ENCODE measurements around the gene GALNT3. TPM values are rescaled to one million over a fixed set of nuclear protein-coding genes. Genes with fewer than 3 reads are reported as not detected.

The GALNT3 gene
- total and polyA plus RNA-seq, 4 donors: 0.23 to 3.4 (median 2.2) TPM

DNA sequence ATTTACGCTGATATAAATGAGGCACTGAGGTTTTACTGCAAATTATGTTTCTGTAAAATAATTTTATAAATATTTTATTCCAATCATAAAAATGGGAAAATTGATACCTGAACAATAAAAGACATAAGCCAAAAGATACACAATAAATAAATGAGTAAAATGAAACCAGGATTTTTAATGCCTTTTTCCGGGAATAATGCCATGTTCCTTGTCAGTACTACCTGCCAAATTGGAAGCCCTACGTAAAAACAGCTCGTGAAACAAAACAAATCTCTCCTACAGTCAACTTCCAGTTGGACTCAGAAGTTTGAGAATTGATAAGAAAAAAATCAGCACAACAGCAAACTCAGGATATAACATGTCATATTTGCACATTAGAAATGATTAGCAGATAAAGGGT, 18.0 kb downstream of the GALNT3 start:
- intact Hi-C loops (cut with DNase I): no loop called here
- Histone ChIP-seq H3K27ac (ENCODE audit: low read depth in 1 of 2, low read length in 2 of 2) (no peak overlapping the region), H3K27me3 (ENCODE audit: control insufficient read depth in 1 of 2, insufficient read depth in 2 of 2, low read length in 1 of 2) (no peaks in the 10 kb centered on the region), H3K9me3 (ENCODE audit: control insufficient read depth, low read length) (peaks cover 7% of the 10 kb centered on the region), H3K36me3 (ENCODE audit: control insufficient read depth in 1 of 2, insufficient read depth in 2 of 2, low read length in 1 of 2) (no peaks in the 10 kb centered on the region), H3K4me3 (ENCODE audit: low read length in 2 of 2) (no peak overlapping the region), H3K4me1 (ENCODE audit: control insufficient read depth in 1 of 2, insufficient read depth in 2 of 2, low read length in 2 of 2) (no peaks in the 10 kb centered on the region)
- ATAC-seq (ENCODE audit: low FRiP score): no peak
- no peak for DNase-seq
- 25 to 26% methylated on average over 4 of the region's 4 CpGs for WGBS, 2 donors

DNA sequence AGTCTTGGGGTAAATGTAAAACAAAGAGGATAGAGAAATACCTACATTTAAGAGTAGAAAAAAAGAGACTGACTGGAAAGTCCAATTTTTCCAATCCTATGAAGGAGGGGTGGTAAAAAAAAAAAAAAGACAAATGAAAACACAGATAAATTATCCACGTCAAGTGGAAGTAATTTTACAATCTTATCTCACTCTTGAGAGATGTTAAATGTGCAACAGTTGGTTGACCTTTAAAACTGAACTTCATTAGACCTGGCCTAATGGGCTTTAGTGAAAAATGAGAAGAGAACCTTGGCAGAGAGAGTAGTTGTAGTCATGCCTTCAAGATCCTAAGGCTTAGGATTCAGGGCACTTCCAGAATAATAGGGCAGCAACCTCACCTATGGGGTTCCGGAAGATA, 20.4 kb downstream of the GALNT3 start:
- Histone ChIP-seq H3K9me3 (ENCODE audit: control insufficient read depth, low read length) (peaks cover under 1% of the 10 kb centered on the region), H3K36me3 (ENCODE audit: control insufficient read depth in 1 of 2, insufficient read depth in 2 of 2, low read length in 1 of 2) (no peaks in the 10 kb centered on the region), H3K27me3 (ENCODE audit: control insufficient read depth in 1 of 2, insufficient read depth in 2 of 2, low read length in 1 of 2) (no peaks in the 10 kb centered on the region), H3K27ac (ENCODE audit: low read depth in 1 of 2, low read length in 2 of 2) (no peak overlapping the region), H3K4me3 (ENCODE audit: low read length in 2 of 2) (no peak overlapping the region), H3K4me1 (ENCODE audit: control insufficient read depth in 1 of 2, insufficient read depth in 2 of 2, low read length in 2 of 2) (no peaks in the 10 kb centered on the region)
- intact Hi-C loops (cut with DNase I): no loop called here
- ATAC-seq (ENCODE audit: low FRiP score) (no peak), DNase-seq (no peak)
- 66 to 76% methylated on average over 2 of the region's 2 CpGs for WGBS, 2 donors

GRCh38 chr2:165772183-165772582, 21.9 kb downstream of the GALNT3 start:
- 87 to 91% methylated on average over 3 of the region's 3 CpGs for WGBS, 2 donors
- no peak overlapping the region for H3K27ac ChIP-seq (ENCODE audit: low read depth in 1 of 2, low read length in 2 of 2)
- DNase-seq: no peak
- H3K27me3 ChIP-seq (ENCODE audit: control insufficient read depth in 1 of 2, insufficient read depth in 2 of 2, low read length in 1 of 2): no peaks in the 10 kb centered on the region
- ATAC-seq (ENCODE audit: low FRiP score): no peak
- H3K36me3 ChIP-seq (ENCODE audit: control insufficient read depth in 1 of 2, insufficient read depth in 2 of 2, low read length in 1 of 2): no peaks in the 10 kb centered on the region
- no peak overlapping the region for H3K4me3 ChIP-seq (ENCODE audit: low read length in 2 of 2)
- intact Hi-C loops (cut with DNase I): no loop called here
- H3K9me3 ChIP-seq (ENCODE audit: control insufficient read depth, low read length): no peaks in the 10 kb centered on the region
- H3K4me1 ChIP-seq (ENCODE audit: control insufficient read depth in 1 of 2, insufficient read depth in 2 of 2, low read length in 2 of 2): no peaks in the 10 kb centered on the region

GRCh38 chr2:165766326-165766927, 27.6 kb downstream of the GALNT3 start:
- no peak for ATAC-seq (ENCODE audit: low FRiP score)

DNA sequence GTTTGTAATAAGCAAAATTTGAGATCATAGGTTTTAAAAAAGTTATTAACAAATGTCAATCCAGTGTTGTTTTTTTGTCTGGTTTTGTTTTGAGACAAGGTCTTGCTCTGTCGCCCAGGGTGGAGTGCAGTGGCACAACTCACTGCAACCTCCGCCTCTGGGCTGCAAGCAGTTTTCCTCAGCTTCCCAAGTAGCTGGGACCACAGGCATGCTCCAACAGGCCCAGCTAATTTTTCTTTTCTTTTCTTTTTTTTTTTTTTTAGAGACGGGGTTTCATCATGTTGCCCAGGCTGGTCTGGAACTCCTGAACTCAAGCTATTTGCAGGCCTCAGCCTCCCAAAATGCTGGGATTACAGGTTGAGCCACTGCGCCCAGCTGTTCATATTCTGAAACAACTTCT, 31.3 kb downstream of the GALNT3 start:
- H3K4me1 ChIP-seq (ENCODE audit: control insufficient read depth in 1 of 2, insufficient read depth in 2 of 2, low read length in 2 of 2): no peaks in the 10 kb centered on the region
- H3K27me3 ChIP-seq (ENCODE audit: control insufficient read depth in 1 of 2, insufficient read depth in 2 of 2, low read length in 1 of 2): no peaks in the 10 kb centered on the region
- intact Hi-C loops (cut with DNase I): no loop called here
- ATAC-seq (ENCODE audit: low FRiP score): no peak
- H3K4me3 ChIP-seq (ENCODE audit: low read length in 2 of 2): no peak overlapping the region
- H3K36me3 ChIP-seq (ENCODE audit: control insufficient read depth in 1 of 2, insufficient read depth in 2 of 2, low read length in 1 of 2): no peaks in the 10 kb centered on the region
- no peak for DNase-seq
- no peak overlapping the region for H3K27ac ChIP-seq (ENCODE audit: low read depth in 1 of 2, low read length in 2 of 2)
- 83 to 85% methylated on average over 4 of the region's 4 CpGs for WGBS, 2 donors
- no peaks in the 10 kb centered on the region for H3K9me3 ChIP-seq (ENCODE audit: control insufficient read depth, low read length)

More at GRCh38 chr2:165766326-165766927, 27.6 kb downstream of the GALNT3 start:
- Histone ChIP-seq H3K4me1 (ENCODE audit: control insufficient read depth in 1 of 2, insufficient read depth in 2 of 2, low read length in 2 of 2) (no peaks in the 10 kb centered on the region), H3K36me3 (ENCODE audit: control insufficient read depth in 1 of 2, insufficient read depth in 2 of 2, low read length in 1 of 2) (no peaks in the 10 kb centered on the region), H3K4me3 (ENCODE audit: low read length in 2 of 2) (no peak overlapping the region), H3K9me3 (ENCODE audit: control insufficient read depth, low read length) (no peaks in the 10 kb centered on the region), H3K27ac (ENCODE audit: low read depth in 1 of 2, low read length in 2 of 2) (no peak overlapping the region), H3K27me3 (ENCODE audit: control insufficient read depth in 1 of 2, insufficient read depth in 2 of 2, low read length in 1 of 2) (no peaks in the 10 kb centered on the region)
- intact Hi-C loops (cut with DNase I): no loop called here
- DNase-seq: no peak

- H3K4me1 ChIP-seq (ENCODE audit: control insufficient read depth in 1 of 2, insufficient read depth in 2 of 2, low read length in 2 of 2): no peaks in the 10 kb centered on the region
- no peaks in the 10 kb centered on the region for H3K9me3 ChIP-seq (ENCODE audit: control insufficient read depth, low read length)
- H3K27me3 ChIP-seq (ENCODE audit: control insufficient read depth in 1 of 2, insufficient read depth in 2 of 2, low read length in 1 of 2): no peaks in the 10 kb centered on the region
- no peak overlapping the region for H3K4me3 ChIP-seq (ENCODE audit: low read length in 2 of 2)
- 34 to 42% methylated on average over 4 of the region's 4 CpGs for WGBS, 2 donors
- no peak overlapping the region for H3K27ac ChIP-seq (ENCODE audit: low read depth in 1 of 2, low read length in 2 of 2)
- DNase-seq (no peak), ATAC-seq (ENCODE audit: low FRiP score) (no peak)
- no peaks in the 10 kb centered on the region for H3K36me3 ChIP-seq (ENCODE audit: control insufficient read depth in 1 of 2, insufficient read depth in 2 of 2, low read length in 1 of 2)
- intact Hi-C loops (cut with DNase I): no loop called here
These were observed 36.0 kb downstream of the GALNT3 start for GRCh38 chr2:165757906-165758675.

- peaks cover 3 to 6% of the 10 kb centered on the region in 2 donors for H3K4me1 ChIP-seq (ENCODE audit: control insufficient read depth in 1 of 2, insufficient read depth in 2 of 2, low read length in 2 of 2)
- H3K4me3 ChIP-seq (ENCODE audit: low read length in 2 of 2): no peak overlapping the region
- DNase-seq (no peak), ATAC-seq (ENCODE audit: low FRiP score) (no peak)
- 66 to 73% methylated on average over 8 of the region's 8 CpGs for WGBS, 2 donors
- no peaks in the 10 kb centered on the region for H3K9me3 ChIP-seq (ENCODE audit: control insufficient read depth, low read length)
- no peaks in the 10 kb centered on the region for H3K36me3 ChIP-seq (ENCODE audit: control insufficient read depth in 1 of 2, insufficient read depth in 2 of 2, low read length in 1 of 2)
- no peak overlapping the region for H3K27ac ChIP-seq (ENCODE audit: low read depth in 1 of 2, low read length in 2 of 2)
- H3K27me3 ChIP-seq (ENCODE audit: control insufficient read depth in 1 of 2, insufficient read depth in 2 of 2, low read length in 1 of 2): no peaks in the 10 kb centered on the region
- intact Hi-C loops (cut with DNase I): no loop called here
These were observed 47.5 kb downstream of the GALNT3 start for GRCh38 chr2:165746501-165746900.

DNA sequence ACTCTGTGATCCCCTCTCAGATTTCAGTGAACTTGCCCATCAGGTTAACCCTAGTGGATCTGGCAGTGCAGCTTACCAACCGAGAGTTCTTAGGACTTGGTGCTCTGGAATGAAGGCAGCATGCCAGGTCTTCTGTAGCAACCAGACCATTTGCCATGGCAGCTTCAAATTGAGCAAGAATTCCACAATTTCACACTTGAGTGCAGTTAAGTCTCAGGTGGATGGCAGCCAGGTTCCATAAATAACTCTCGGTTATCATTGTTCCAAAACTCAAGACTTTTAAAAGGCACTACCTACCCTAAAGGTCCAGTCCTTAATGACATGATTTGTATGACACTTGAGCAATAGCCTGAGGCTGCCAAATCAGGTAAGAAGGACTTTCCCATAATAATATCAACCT, 48.1 kb downstream of the GALNT3 start:
- no peaks in the 10 kb centered on the region for H3K27me3 ChIP-seq (ENCODE audit: control insufficient read depth in 1 of 2, insufficient read depth in 2 of 2, low read length in 1 of 2)
- 12 to 15% methylated on average over 2 of the region's 2 CpGs for WGBS, 2 donors
- H3K27ac ChIP-seq (ENCODE audit: low read depth in 1 of 2, low read length in 2 of 2): no peak overlapping the region
- no peaks in the 10 kb centered on the region for H3K9me3 ChIP-seq (ENCODE audit: control insufficient read depth, low read length)
- H3K4me3 ChIP-seq (ENCODE audit: low read length in 2 of 2): no peak overlapping the region
- ATAC-seq (ENCODE audit: low FRiP score): no peak
- intact Hi-C loops (cut with DNase I): no loop called here
- no peak for DNase-seq
- H3K36me3 ChIP-seq (ENCODE audit: control insufficient read depth in 1 of 2, insufficient read depth in 2 of 2, low read length in 1 of 2): no peaks in the 10 kb centered on the region
- peaks cover 3 to 6% of the 10 kb centered on the region in 2 donors for H3K4me1 ChIP-seq (ENCODE audit: control insufficient read depth in 1 of 2, insufficient read depth in 2 of 2, low read length in 2 of 2)

GRCh38 chr2:165743442-165743841, 50.6 kb downstream of the GALNT3 start:
- Histone ChIP-seq H3K27me3 (ENCODE audit: control insufficient read depth in 1 of 2, insufficient read depth in 2 of 2, low read length in 1 of 2) (no peaks in the 10 kb centered on the region), H3K4me1 (ENCODE audit: control insufficient read depth in 1 of 2, insufficient read depth in 2 of 2, low read length in 2 of 2) (peaks cover 0 to 3% of the 10 kb centered on the region in 2 donors), H3K4me3 (ENCODE audit: low read length in 2 of 2) (no peak overlapping the region), H3K36me3 (ENCODE audit: control insufficient read depth in 1 of 2, insufficient read depth in 2 of 2, low read length in 1 of 2) (no peaks in the 10 kb centered on the region), H3K27ac (ENCODE audit: low read depth in 1 of 2, low read length in 2 of 2) (no peak overlapping the region), H3K9me3 (ENCODE audit: control insufficient read depth, low read length) (no peaks in the 10 kb centered on the region)
- ATAC-seq (ENCODE audit: low FRiP score): no peak
- intact Hi-C loops (cut with DNase I): no loop called here
- WGBS, 2 donors: 78 to 83% methylated on average over 2 of the region's 2 CpGs
- no peak for DNase-seq
